ENCODE results near the gene EYA4. TPM values are rescaled to one million over a fixed set of nuclear protein-coding genes. Genes with fewer than 3 reads are reported as not detected.

The EYA4 gene
- total RNA-seq, 2 experiments from 2014 or later: not detected

DNA sequence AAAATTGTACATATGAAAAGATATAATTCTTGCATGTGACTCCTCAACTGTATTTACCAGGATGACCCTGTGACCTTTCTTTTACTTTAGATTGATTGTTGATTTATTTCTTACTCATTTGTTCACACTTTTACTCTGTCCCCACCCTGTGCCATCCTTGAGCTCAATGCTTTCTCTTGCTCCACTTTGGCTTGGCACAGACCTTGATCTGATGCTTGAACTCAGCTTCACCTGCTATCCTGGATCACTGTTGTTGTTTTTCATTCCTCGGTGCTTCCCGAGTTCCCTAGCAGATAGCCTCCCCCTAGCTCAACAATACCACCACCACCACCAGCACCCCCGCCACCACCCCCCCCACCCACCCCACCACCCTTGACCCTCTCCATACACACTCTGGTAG is 102.1 kb downstream of the EYA4 start:
- Histone ChIP-seq H3K4me1 (ENCODE audit: insufficient read depth, low read length, poor library complexity, severe bottlenecking) (no peaks in the 10 kb centered on the region), H3K4me2 (ENCODE audit: low read length) (no peak overlapping the region), H3K36me3 (ENCODE audit: insufficient read depth, low read length) (no peaks in the 10 kb centered on the region), H3K4me3 (ENCODE audit: low read depth, low read length, poor library complexity, severe bottlenecking) (no peak overlapping the region), H3K27ac (ENCODE audit: low read depth, low read length, poor library complexity, severe bottlenecking) (no peak overlapping the region), H4K20me1 (ENCODE audit: insufficient read depth, low read length) (no peaks in the 10 kb centered on the region), H3K9me3 (ENCODE audit: low read length) (no peaks in the 10 kb centered on the region), H3K79me2 (ENCODE audit: insufficient read depth, low read depth, low read length) (no peaks in the 10 kb centered on the region), H3K9me2 (ENCODE audit: insufficient read depth, low read length) (no peaks in the 10 kb centered on the region), H2AFZ (ENCODE audit: low read length) (no peak overlapping the region)
- POLR2A ChIA-PET: no interaction called here
- intact Hi-C loops (cut with micrococcal nuclease; ENCODE audit: unreplicated experiment): no loop called here
- no peak for TF ChIP-seq EZH2phosphoT487 (IDR thresholded peaks at IDR 0.05; ENCODE audit: borderline replicate concordance, low read depth, low read length)
- TF ChIP-seq, protein P1, sequence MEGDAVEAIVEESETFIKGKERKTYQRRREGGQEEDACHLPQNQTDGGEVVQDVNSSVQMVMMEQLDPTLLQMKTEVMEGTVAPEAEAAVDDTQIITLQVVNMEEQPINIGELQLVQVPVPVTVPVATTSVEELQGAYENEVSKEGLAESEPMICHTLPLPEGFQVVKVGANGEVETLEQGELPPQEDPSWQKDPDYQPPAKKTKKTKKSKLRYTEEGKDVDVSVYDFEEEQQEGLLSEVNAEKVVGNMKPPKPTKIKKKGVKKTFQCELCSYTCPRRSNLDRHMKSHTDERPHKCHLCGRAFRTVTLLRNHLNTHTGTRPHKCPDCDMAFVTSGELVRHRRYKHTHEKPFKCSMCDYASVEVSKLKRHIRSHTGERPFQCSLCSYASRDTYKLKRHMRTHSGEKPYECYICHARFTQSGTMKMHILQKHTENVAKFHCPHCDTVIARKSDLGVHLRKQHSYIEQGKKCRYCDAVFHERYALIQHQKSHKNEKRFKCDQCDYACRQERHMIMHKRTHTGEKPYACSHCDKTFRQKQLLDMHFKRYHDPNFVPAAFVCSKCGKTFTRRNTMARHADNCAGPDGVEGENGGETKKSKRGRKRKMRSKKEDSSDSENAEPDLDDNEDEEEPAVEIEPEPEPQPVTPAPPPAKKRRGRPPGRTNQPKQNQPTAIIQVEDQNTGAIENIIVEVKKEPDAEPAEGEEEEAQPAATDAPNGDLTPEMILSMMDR (conservative IDR thresholded peaks at IDR 0.05; ENCODE audit: low read length): no peak
- DNase-seq (ENCODE audit: low spot score): no peak
- BruUV-seq (replicated peaks): no TSS peak
- CTCF ChIA-PET (ENCODE audit: unreplicated experiment): no interaction called here

DNA sequence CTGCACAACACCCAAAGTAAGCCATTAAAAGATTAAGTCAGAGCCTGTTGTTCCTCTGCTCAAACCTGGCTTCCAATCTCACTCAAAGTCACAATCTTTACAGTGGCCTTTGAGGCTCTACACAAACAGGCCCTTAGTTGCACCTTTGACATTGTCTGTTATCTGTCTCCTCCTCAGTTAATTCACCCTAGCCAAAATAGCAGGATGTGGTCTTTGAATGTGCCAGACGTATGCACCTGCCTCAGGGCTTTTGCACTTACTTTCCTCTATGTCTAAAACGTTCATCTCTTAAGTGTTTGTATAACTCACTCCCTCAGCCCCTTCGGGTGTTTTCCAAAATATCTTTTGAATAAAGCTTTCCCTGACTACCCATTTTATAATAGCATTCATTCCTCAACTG is 107.7 kb downstream of the EYA4 start:
- no peak overlapping the region for H3K4me2 ChIP-seq (ENCODE audit: low read length)
- H3K79me2 ChIP-seq (ENCODE audit: insufficient read depth, low read depth, low read length): no peaks in the 10 kb centered on the region
- BruUV-seq (replicated peaks): no TSS peak
- no peak overlapping the region for H3K27ac ChIP-seq (ENCODE audit: low read depth, low read length, poor library complexity, severe bottlenecking)
- H4K20me1 ChIP-seq (ENCODE audit: insufficient read depth, low read length): no peaks in the 10 kb centered on the region
- H3K9me2 ChIP-seq (ENCODE audit: insufficient read depth, low read length): no peaks in the 10 kb centered on the region
- no peaks in the 10 kb centered on the region for H3K36me3 ChIP-seq (ENCODE audit: insufficient read depth, low read length)
- DNase-seq (ENCODE audit: low spot score): no peak
- H3K4me1 ChIP-seq (ENCODE audit: insufficient read depth, low read length, poor library complexity, severe bottlenecking): no peaks in the 10 kb centered on the region
- no peak overlapping the region for H2AFZ ChIP-seq (ENCODE audit: low read length)
- TF ChIP-seq, protein P1 (conservative IDR thresholded peaks at IDR 0.05; ENCODE audit: low read length): no peak
- no peak for TF ChIP-seq EZH2phosphoT487 (IDR thresholded peaks at IDR 0.05; ENCODE audit: borderline replicate concordance, low read depth, low read length)
- no peak overlapping the region for H3K4me3 ChIP-seq (ENCODE audit: low read depth, low read length, poor library complexity, severe bottlenecking)
- POLR2A ChIA-PET: no interaction called here
- intact Hi-C loops (cut with micrococcal nuclease; ENCODE audit: unreplicated experiment): no loop called here
- no peaks in the 10 kb centered on the region for H3K9me3 ChIP-seq (ENCODE audit: low read length)
- CTCF ChIA-PET (ENCODE audit: unreplicated experiment): no interaction called here

DNA sequence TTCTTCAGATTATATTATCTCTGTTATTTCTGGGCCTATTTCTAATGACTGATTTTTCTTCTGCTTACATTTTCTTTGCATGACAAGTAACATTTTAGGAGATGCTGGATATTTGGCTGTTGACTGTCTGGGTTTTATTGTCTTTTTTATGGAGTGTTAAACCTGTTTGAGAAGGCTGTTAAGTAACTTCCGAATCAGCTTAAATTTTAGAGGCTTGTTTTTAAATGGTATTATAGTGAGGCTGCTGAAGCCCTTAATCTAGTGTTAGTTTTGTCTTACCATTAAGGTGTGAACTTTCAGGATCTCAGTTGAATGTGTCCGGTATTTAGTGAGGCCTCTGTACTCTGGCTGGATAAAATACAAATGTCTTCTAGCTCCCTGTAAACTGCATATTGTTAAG is 109.8 kb downstream of the EYA4 start:
- Histone ChIP-seq H3K27ac (ENCODE audit: low read depth, low read length, poor library complexity, severe bottlenecking) (no peak overlapping the region), H3K36me3 (ENCODE audit: insufficient read depth, low read length) (no peaks in the 10 kb centered on the region), H3K4me2 (ENCODE audit: low read length) (no peak overlapping the region), H3K79me2 (ENCODE audit: insufficient read depth, low read depth, low read length) (no peaks in the 10 kb centered on the region), H4K20me1 (ENCODE audit: insufficient read depth, low read length) (no peaks in the 10 kb centered on the region), H3K4me3 (ENCODE audit: low read depth, low read length, poor library complexity, severe bottlenecking) (no peak overlapping the region), H3K9me3 (ENCODE audit: low read length) (no peaks in the 10 kb centered on the region), H2AFZ (ENCODE audit: low read length) (no peak overlapping the region), H3K9me2 (ENCODE audit: insufficient read depth, low read length) (no peaks in the 10 kb centered on the region), H3K4me1 (ENCODE audit: insufficient read depth, low read length, poor library complexity, severe bottlenecking) (no peaks in the 10 kb centered on the region)
- no peak for TF ChIP-seq EZH2phosphoT487 (IDR thresholded peaks at IDR 0.05; ENCODE audit: borderline replicate concordance, low read depth, low read length)
- TF ChIP-seq, protein P1 (conservative IDR thresholded peaks at IDR 0.05; ENCODE audit: low read length): no peak
- BruUV-seq (replicated peaks): no TSS peak
- ChIA-PET CTCF (ENCODE audit: unreplicated experiment) (no interaction called here), POLR2A (no interaction called here)
- no peak for DNase-seq (ENCODE audit: low spot score)
- intact Hi-C loops (cut with micrococcal nuclease; ENCODE audit: unreplicated experiment): no loop called here

All from OCI-LY7 (cell line).